ENCODE results near the gene RPP25L. TPM values are rescaled to one million over a fixed set of nuclear protein-coding genes. Genes with fewer than 3 reads are reported as not detected.

Gene RPP25L
- total and polyA plus RNA-seq, 9 of the 15 experiments (the other 6 are each of a cell fraction or from before 2014, with no cell fraction given), result 16.3 to 43.7 (median 29.0) TPM

- no peak for TF ChIP-seq E4F1 (CRISPR knock-in tag; IDR thresholded peaks at IDR 0.05; ENCODE audit: borderline replicate concordance)
- peak; percentile 44 to 63; a peak in 2 of 4 replicates for TF ChIP-seq MNT (conservative IDR thresholded peaks at IDR 0.05)
- no peak for TF ChIP-seq BACH1 (tag; IDR thresholded peaks at IDR 0.05)
- TF ChIP-seq TSHZ1 (CRISPR knock-in tag; IDR thresholded peaks at IDR 0.05), result no peak
- TF ChIP-seq SAFB2 (IDR thresholded peaks at IDR 0.05; ENCODE audit: borderline replicate concordance, low read depth, low read length, severe bottlenecking), result no peak
- TF ChIP-seq CBX1 (IDR thresholded peaks at IDR 0.05; ENCODE audit: low read depth), result no peak
- no peak for TF ChIP-seq TFE3 (CRISPR knock-in tag; IDR thresholded peaks at IDR 0.05)
- TF ChIP-seq MAFF (IDR thresholded peaks at IDR 0.05; ENCODE audit: low read length), result no peak
- TF ChIP-seq RAD51 (IDR thresholded peaks at IDR 0.05; ENCODE audit: borderline replicate concordance, low read depth), result no peak
- TF ChIP-seq MTA3 (IDR thresholded peaks at IDR 0.05; ENCODE audit: borderline replicate concordance), result peak; percentile 60; the same call in 1 of the 2 replicates
- TF ChIP-seq KAT8 (IDR thresholded peaks at IDR 0.05; ENCODE audit: low read depth), result no peak
- TF ChIP-seq E2F5 (CRISPR knock-in tag; IDR thresholded peaks at IDR 0.05), result no peak
- TF ChIP-seq ZNF12 (CRISPR knock-in tag; IDR thresholded peaks at IDR 0.05), result no peak
- no peak for TF ChIP-seq ADNP (tag; IDR thresholded peaks at IDR 0.05)
- TF ChIP-seq POU5F1 (IDR thresholded peaks at IDR 0.05; ENCODE audit: borderline replicate concordance, low read depth, low read length, partially characterized antibody), result no peak
- TF ChIP-seq LARP7 (IDR thresholded peaks at IDR 0.05), result no peak
- no peak for TF ChIP-seq ZNF77 (CRISPR knock-in tag; IDR thresholded peaks at IDR 0.05)
These were observed 40.1 kb upstream of the RPP25L start, which contains the start of gene IL11RA (continued) for GRCh38 chr9:34651876-34652601.

Measured in K562 (cell line).